HFF-Myc (cell line): ENCODE results near the gene ARPC1B.

ENCODE experiments used
- DNase-seq: peaks from one replicate; pipeline ENCODE4 v3.0.0-alpha.2; 2011; ENCODE audit warnings: low read depth; ENCODE audit errors: extremely low read depth
- H3K4me3 ChIP-seq: replicated peaks from 2 replicates; pipeline ENCODE4 v1.5.1; 2011; ENCODE audit warnings: low read depth, mild to moderate bottlenecking, control low read depth, low read length
- CTCF ChIP-seq: IDR thresholded peaks from 2 replicates; pipeline ENCODE4 v1.5.1; 2012; ENCODE audit warnings: mild to moderate bottlenecking, low read depth, low read length, control low read depth; ENCODE audit errors: missing control alignments

Gene ARPC1B

GRCh38 chr7:99406557-99406956 is 32.0 kb downstream of the ARPC1B start:
- DNase-seq, result no peak
- peak overlapping the region; percentile 99 for H3K4me3 ChIP-seq
- no peak for TF ChIP-seq CTCF

GRCh38 chr7:99407872-99408378 is 33.4 kb downstream of the ARPC1B start:
- H3K4me3 ChIP-seq, result peak overlapping the region; percentile 99
- no peak for TF ChIP-seq CTCF
- no peak for DNase-seq

- peak; percentile 85 for DNase-seq
- H3K4me3 ChIP-seq, result peak within 1 kb of the TSS; percentile 99
- TF ChIP-seq CTCF, result no peak
Observed at GRCh38 chr7:99408379-99409191, 34.1 kb downstream of the ARPC1B start, which contains the start of the genes BUD31 and PDAP1. Gene BUD31 (plus strand): TSS chr7:99408969. CDS start chr7:99411093, 2,124 bp downstream. Gene PDAP1 (minus strand): TSS chr7:99408597. CDS start chr7:99408548, 49 bp downstream.

GRCh38 chr7:99409192-99409572 is 34.7 kb downstream of the ARPC1B start:
- no peak for DNase-seq

GRCh38 chr7:99409806-99410205 is 35.3 kb downstream of the ARPC1B start:
- H3K4me3 ChIP-seq, result peak overlapping the region; percentile 99
- TF ChIP-seq CTCF, result no peak
- DNase-seq, result no peak

More at GRCh38 chr7:99409192-99409572, 34.7 kb downstream of the ARPC1B start:
- no peak for TF ChIP-seq CTCF
- H3K4me3 ChIP-seq, result peak overlapping the region; percentile 99

GRCh38 chr7:99410635-99411034 is 36.1 kb downstream of the ARPC1B start:
- no peak for TF ChIP-seq CTCF
- no peak for DNase-seq
- peak overlapping the region; percentile 99 for H3K4me3 ChIP-seq
